ENCODE results near the gene GRM5. TPM values are rescaled to one million over a fixed set of nuclear protein-coding genes. Genes with fewer than 3 reads are reported as not detected.

Gene GRM5
- total RNA-seq, 1 donor from 2014 or later: 0.17 TPM

- TF ChIP-seq CTCF (conservative IDR thresholded peaks at IDR 0.05): no peak
- Mint-ChIP-seq H3K27me3 (peaks cover 7% of the 10 kb centered on the region), H3K27ac (no peak overlapping the region)
These were observed 410.6 kb downstream of the GRM5 start for GRCh38 chr11:88655196-88655595.

GRCh38 chr11:88651556-88651955 lies 414.2 kb downstream of the GRM5 start:
- no peaks in the 10 kb centered on the region for H3K4me1 Mint-ChIP-seq (ENCODE audit: unreplicated experiment)
- no peak for TF ChIP-seq CTCF (conservative IDR thresholded peaks at IDR 0.05)
- H3K9me3 Mint-ChIP-seq: no peaks in the 10 kb centered on the region
- H3K27me3 Mint-ChIP-seq: no peaks in the 10 kb centered on the region
- DNase-seq (ENCODE audit: extremely low spot score, unreplicated experiment): no peak
- H3K4me3 Mint-ChIP-seq: no peak overlapping the region
- no peaks in the 10 kb centered on the region for H3K36me3 Mint-ChIP-seq
- no peak overlapping the region for H3K27ac Mint-ChIP-seq

More at GRCh38 chr11:88655196-88655595, 410.6 kb downstream of the GRM5 start:
- Mint-ChIP-seq H3K9me3 (no peaks in the 10 kb centered on the region), H3K4me3 (no peak overlapping the region), H3K4me1 (ENCODE audit: unreplicated experiment) (no peaks in the 10 kb centered on the region), H3K36me3 (no peaks in the 10 kb centered on the region)
- no peak for DNase-seq (ENCODE audit: extremely low spot score, unreplicated experiment)

GRCh38 chr11:88644724-88645123 lies 421.1 kb downstream of the GRM5 start:
- H3K27me3 Mint-ChIP-seq: peaks cover 3% of the 10 kb centered on the region
- no peak for DNase-seq (ENCODE audit: extremely low spot score, unreplicated experiment)
- H3K36me3 Mint-ChIP-seq: no peaks in the 10 kb centered on the region
- no peak overlapping the region for H3K4me3 Mint-ChIP-seq
- TF ChIP-seq CTCF (conservative IDR thresholded peaks at IDR 0.05): no peak
- H3K9me3 Mint-ChIP-seq: no peaks in the 10 kb centered on the region
- peaks cover 4% of the 10 kb centered on the region for H3K4me1 Mint-ChIP-seq (ENCODE audit: unreplicated experiment)
- H3K27ac Mint-ChIP-seq: no peak overlapping the region

GRCh38 chr11:88632163-88632562 lies 433.6 kb downstream of the GRM5 start:
- Mint-ChIP-seq H3K4me3 (no peak overlapping the region), H3K9me3 (no peaks in the 10 kb centered on the region), H3K27ac (no peak overlapping the region), H3K4me1 (ENCODE audit: unreplicated experiment) (no peaks in the 10 kb centered on the region), H3K36me3 (no peaks in the 10 kb centered on the region), H3K27me3 (peaks cover 12% of the 10 kb centered on the region)
- DNase-seq (ENCODE audit: extremely low spot score, unreplicated experiment): no peak
- TF ChIP-seq CTCF (conservative IDR thresholded peaks at IDR 0.05): no peak

GRCh38 chr11:88631497-88631896 lies 434.3 kb downstream of the GRM5 start:
- TF ChIP-seq CTCF (conservative IDR thresholded peaks at IDR 0.05): no peak
- Mint-ChIP-seq H3K4me3 (no peak overlapping the region), H3K9me3 (no peaks in the 10 kb centered on the region), H3K27ac (no peak overlapping the region), H3K27me3 (peaks cover 16% of the 10 kb centered on the region), H3K4me1 (ENCODE audit: unreplicated experiment) (no peaks in the 10 kb centered on the region), H3K36me3 (no peaks in the 10 kb centered on the region)
- DNase-seq (ENCODE audit: extremely low spot score, unreplicated experiment): no peak

- Mint-ChIP-seq H3K4me3 (no peak overlapping the region), H3K27ac (no peak overlapping the region), H3K36me3 (no peaks in the 10 kb centered on the region), H3K9me3 (no peaks in the 10 kb centered on the region), H3K4me1 (ENCODE audit: unreplicated experiment) (no peaks in the 10 kb centered on the region), H3K27me3 (peaks cover 22% of the 10 kb centered on the region)
- no peak for TF ChIP-seq CTCF (conservative IDR thresholded peaks at IDR 0.05)
- DNase-seq (ENCODE audit: extremely low spot score, unreplicated experiment): no peak
These were observed 436.3 kb downstream of the GRM5 start for GRCh38 chr11:88629496-88629895.
